K562 (cell line): ENCODE measurements around the gene OR10A7. TPM values are rescaled to one million over a fixed set of nuclear protein-coding genes. Genes with fewer than 3 reads are reported as not detected.

Experiments
- ATAC-seq: fragments of 200-7000 bp; cut with Tn5 transposase; 3 replicates; pipeline ENCODE4 v1.9.1; 2020; ENCODE audit warnings: moderate library complexity
- BruUV-seq: library from RNA; stranded (reverse); fragments of 400-500 nt; replicated peaks from 2 replicates; lab custom pipeline; 2021; lab: Mats Ljungman, UMichigan
- CTCF ChIA-PET: fragments of 300-600 bp; formaldehyde crosslinking; extraction: SDS; loops from one replicate; lab custom pipeline; 2021; ENCODE audit warnings: low intra/inter-chr PET ratio; lab: Yijun Ruan, JAX
- POLR2A ChIA-PET: fragments of 300-600, 350-650 bp; sonication (Branson Sonifier 250); formaldehyde crosslinking; extraction: SDS; loops from one replicate; lab custom pipeline; 2021; ENCODE audit warnings: antibody characterized with exemption, inconsistent platforms; lab: Yijun Ruan, JAX
- DNase-seq, 4 experiments: peaks; one replicate each; pipeline versions ENCODE4 v3.0.0 to v3.0.0-alpha.2; 2011 to 2018; ENCODE audit warnings: low spot score in 3 of 4, mixed read lengths in 3 of 4; ENCODE audit errors: extremely low read depth in 1 of 4
- FAIRE-seq: peaks from 2 replicates; lab custom pipeline; 2011; peaks lifted over from hg19 to GRCh38; lab: Jason Lieb, UNC
- H2AFZ ChIP-seq: 2 replicates; pipeline ENCODE4 v1.6.0; 2011; ENCODE audit warnings: low read depth, low read length, control low read depth, inconsistent platforms
- H3K27ac ChIP-seq: fragments of 200-600 bp; 3 replicates; pipeline ENCODE4 v1.8.0; 2011; ENCODE audit warnings: low read depth, mild to moderate bottlenecking, control low read depth, inconsistent platforms, low read length, moderate library complexity, mixed read lengths; ENCODE audit errors: extremely low read depth
- H3K27me3 ChIP-seq, 2 experiments: fragments of 300-600 bp in 1 of 2; 2 replicates in 1 of 2; 3 replicates in 1 of 2; pipeline versions ENCODE4 v1.6.0 to v1.8.0; 2011; ENCODE audit warnings: inconsistent platforms in 2 of 2, low read length in 2 of 2, mild to moderate bottlenecking in 1 of 2, mixed read lengths in 1 of 2, moderate library complexity in 1 of 2; ENCODE audit not compliant: control insufficient read depth in 2 of 2, insufficient read depth in 2 of 2
- H3K36me3 ChIP-seq: fragments of 300-600 bp; 3 replicates; pipeline ENCODE4 v1.8.0; 2011; ENCODE audit warnings: mild to moderate bottlenecking, low read length, inconsistent platforms; ENCODE audit not compliant: control insufficient read depth, insufficient read depth
- H3K4me1 ChIP-seq, 2 experiments: fragments of 200-600 bp in 1 of 2; replicated peaks in 1 of 2; 2 replicates in 1 of 2; 3 replicates in 1 of 2; pipeline versions ENCODE4 v1.5.1 to v1.8.0; 2011; ENCODE audit warnings: inconsistent platforms in 2 of 2, low read length in 2 of 2, mild to moderate bottlenecking in 1 of 2, mixed read lengths in 1 of 2, moderate library complexity in 1 of 2; ENCODE audit not compliant: control insufficient read depth in 2 of 2, insufficient read depth in 2 of 2
- H3K4me2 ChIP-seq: 2 replicates; pipeline ENCODE4 v1.6.1; 2011; ENCODE audit warnings: low read length, control low read depth, inconsistent platforms, mixed read lengths; ENCODE audit not compliant: insufficient read depth
- H3K4me3 ChIP-seq: fragments of 200-600 bp; sonication (generic), shearing (Covaris generic); 2 replicates; pipeline ENCODE4 v1.5.1; 2016; ENCODE audit warnings: control low read depth, inconsistent platforms
- H3K79me2 ChIP-seq: fragments of 200-600 bp; 3 replicates; pipeline ENCODE4 v1.8.0; 2011; ENCODE audit warnings: low read length, inconsistent platforms; ENCODE audit not compliant: control insufficient read depth, insufficient read depth
- H3K9ac ChIP-seq, 2 experiments: 2 replicates each; pipeline versions ENCODE4 v1.6.0 to v1.6.1; 2011; ENCODE audit warnings: low read depth in 2 of 2, low read length in 2 of 2, control low read depth in 1 of 2, inconsistent platforms in 1 of 2, mild to moderate bottlenecking in 1 of 2, mixed read lengths in 1 of 2; ENCODE audit not compliant: insufficient read depth in 1 of 2
- H3K9me1 ChIP-seq: one replicate; pipeline ENCODE4 v1.6.0; 2011; ENCODE audit warnings: inconsistent platforms, mild to moderate bottlenecking, low read length, moderate library complexity; ENCODE audit not compliant: control insufficient read depth, insufficient read depth
- H3K9me3 ChIP-seq: replicated peaks from 2 replicates; pipeline ENCODE4 v1.5.1; 2011; ENCODE audit warnings: low read depth, low read length, inconsistent platforms; ENCODE audit not compliant: control insufficient read depth, insufficient read depth
- H4K20me1 ChIP-seq: replicated peaks from 2 replicates; pipeline ENCODE4 v1.6.1; 2011; ENCODE audit warnings: low read length, inconsistent platforms, mixed read lengths; ENCODE audit not compliant: control insufficient read depth, insufficient read depth
- C11orf30 ChIP-seq: fragments of 450-650 bp; IDR thresholded peaks from 2 replicates; pipeline ENCODE4 v1.6.1; 2016; ENCODE audit warnings: low read depth, mild to moderate bottlenecking
- CBFB ChIP-seq: sonication (generic); formaldehyde crosslinking; IDR thresholded peaks from 2 replicates; pipeline ENCODE4 v1.4.0; 2020; ENCODE audit warnings: mild to moderate bottlenecking, missing genetic modification reagents
- HSF4 ChIP-seq: fragments of 250-450 bp; sonication (Bioruptor Pico); IDR thresholded peaks from 2 replicates; pipeline ENCODE4 v2.1.2; 2022; ENCODE audit warnings: mild to moderate bottlenecking, moderate library complexity, borderline replicate concordance
- KLF13 ChIP-seq: fragments of 450-650 bp; IDR thresholded peaks from 2 replicates; pipeline ENCODE4 v1.6.1; 2016; ENCODE audit warnings: missing genetic modification characterization, low read depth, mild to moderate bottlenecking, missing compliant biosample characterization, moderate library complexity, borderline replicate concordance
- UBTF ChIP-seq, 2 experiments: IDR thresholded peaks; 2 replicates each; pipeline ENCODE4 v1.6.1; 2012; ENCODE audit warnings: improper control_type of control experiment in 2 of 2, low read depth in 2 of 2, low read length in 2 of 2, borderline replicate concordance in 1 of 2
- ZNF133 ChIP-seq: fragments of 250-450 bp; sonication (Bioruptor Pico); IDR thresholded peaks from 2 replicates; pipeline ENCODE4 v1.4.0; 2020; ENCODE audit warnings: mild to moderate bottlenecking
- ZNF444 ChIP-seq: fragments of 250-450 bp; sonication (Bioruptor Pico); IDR thresholded peaks from 2 replicates; pipeline ENCODE4 v1.4.0; 2020; ENCODE audit warnings: mild to moderate bottlenecking, moderate library complexity
- ZNF766 ChIP-seq: fragments of 200-800 bp; sonication (Bioruptor generic); conservative IDR thresholded peaks from 2 replicates; pipeline ENCODE4 v1.6.1; 2016; ENCODE audit warnings: missing genetic modification characterization, missing compliant biosample characterization
- WGBS: fragments of 100-300 bp; shearing (Covaris generic); methylation state at CpG from one replicate; pipeline ENCODE4 v1.1.6; 2016; ENCODE audit warnings: low coverage, mixed read lengths; ENCODE audit not compliant: insufficient coverage; ENCODE audit errors: missing lambda C conversion rate; 5-methylcytosine and 5-hydroxymethylcytosine counted together
- in situ Hi-C: fragments of 300-500 bp; cut with MboI; formaldehyde crosslinking; loops from 4 replicates; pipeline ENCODE4 v1.15.0; 2018; ENCODE audit warnings: inconsistent platforms, mixed read lengths
- intact Hi-C: fragments of 100-400 bp; cut with micrococcal nuclease; formaldehyde crosslinking; loops from 2 replicates; pipeline ENCODE4 v1.14.2; 2022
- polyA plus RNA-seq, 8 experiments: library from polyadenylated mRNA; depleted of rRNA in 4 of 8; stranded (reverse) in 5 of 8; unstranded in 3 of 8; fragments of >200 nt; fragmentation: Nextera tagmentation in 2 of 8; fragmentation: Illumina TruSeq in 1 of 8; extraction: Ambion mirVana in 2 of 8; extraction: Trizol in 1 of 8; gene quantifications; 2 replicates each; pipeline versions ENCODE4 v1.2.1 to v1.2.3, GENCODE V29; 2011 to 2014; ENCODE audit warnings: inconsistent platforms in 1 of 8, missing spikeins in 1 of 8
- total RNA-seq, 7 experiments: library from RNA; depleted of rRNA in 6 of 7; stranded (reverse); fragments of >200 nt in 6 of 7; fragmentation: Illumina TruSeq in 2 of 7; extraction: Trizol in 2 of 7; gene quantifications; 2 replicates each; pipeline versions ENCODE4 v1.2.1 to v1.2.3, GENCODE V29; 2011 to 2021; ENCODE audit warnings: low replicate concordance in 1 of 7
- TF ChIP-seq, protein P1 (sequence below): fragments of 450-650 bp; conservative IDR thresholded peaks from 2 replicates; pipeline ENCODE4 v1.6.1; 2016; ENCODE audit warnings: missing genetic modification characterization, low read depth, mild to moderate bottlenecking, control low read depth, missing compliant biosample characterization

Gene OR10A7
- total and polyA plus RNA-seq, 9 of the 15 experiments (the other 6 are each of a cell fraction or from before 2014, with no cell fraction given) = not detected

GRCh38 chr12:55226523-55226922 lies 5.7 kb downstream of the OR10A7 start:
- no peak overlapping the region for H3K27ac ChIP-seq
- no peaks in the 10 kb centered on the region for H3K9me1 ChIP-seq
- BruUV-seq = no TSS peak
- in situ Hi-C loops = no loop called here
- no peaks in the 10 kb centered on the region for H3K36me3 ChIP-seq
- no peak overlapping the region for H3K9ac ChIP-seq
- TF ChIP-seq CBFB (CRISPR knock-in tag) (no peak), ZNF444 (CRISPR knock-in tag) (no peak), C11orf30 (no peak), UBTF (IDR thresholded peaks at IDR 0.05; ENCODE audit: borderline replicate concordance in 1 of 2, low read depth in 2 of 2, low read length in 2 of 2) (no peak), ZNF133 (CRISPR knock-in tag) (no peak), ZNF766 (CRISPR knock-in tag) (no peak), KLF13 (tag) (no peak), HSF4 (CRISPR knock-in tag) (no peak)
- TF ChIP-seq, protein P1, sequence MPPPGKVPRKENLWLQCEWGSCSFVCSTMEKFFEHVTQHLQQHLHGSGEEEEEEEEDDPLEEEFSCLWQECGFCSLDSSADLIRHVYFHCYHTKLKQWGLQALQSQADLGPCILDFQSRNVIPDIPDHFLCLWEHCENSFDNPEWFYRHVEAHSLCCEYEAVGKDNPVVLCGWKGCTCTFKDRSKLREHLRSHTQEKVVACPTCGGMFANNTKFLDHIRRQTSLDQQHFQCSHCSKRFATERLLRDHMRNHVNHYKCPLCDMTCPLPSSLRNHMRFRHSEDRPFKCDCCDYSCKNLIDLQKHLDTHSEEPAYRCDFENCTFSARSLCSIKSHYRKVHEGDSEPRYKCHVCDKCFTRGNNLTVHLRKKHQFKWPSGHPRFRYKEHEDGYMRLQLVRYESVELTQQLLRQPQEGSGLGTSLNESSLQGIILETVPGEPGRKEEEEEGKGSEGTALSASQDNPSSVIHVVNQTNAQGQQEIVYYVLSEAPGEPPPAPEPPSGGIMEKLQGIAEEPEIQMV = no peak
- 0% methylated on average over 1 of the region's 1 CpG for WGBS
- DNase-seq (no peak), FAIRE-seq (no peak), ATAC-seq (no peak)
- H4K20me1 ChIP-seq = no peaks in the 10 kb centered on the region
- no peak overlapping the region for H3K4me3 ChIP-seq
- ChIA-PET CTCF (no interaction called here), POLR2A (no interaction called here)
- H3K4me2 ChIP-seq = no peak overlapping the region
- no peaks in the 10 kb centered on the region for H3K4me1 ChIP-seq
- intact Hi-C loops = no loop called here
- H3K9me3 ChIP-seq = no peaks in the 10 kb centered on the region
- no peak overlapping the region for H2AFZ ChIP-seq
- no peaks in the 10 kb centered on the region for H3K27me3 ChIP-seq
- H3K79me2 ChIP-seq = no peaks in the 10 kb centered on the region
